Activated CD4-positive, alpha-beta T cell treated with anti-CD3 and anti-CD28 coated beads, Interleukin-2, Interleukin-6, amounts not matched to agents 100 ng/mL and 50 ng/mL, durations not matched to agents 16 hours and 8 hours (primary cell): ENCODE measurements around the gene CCNYL1.
"Not testable (repeated sequence)": the region's sequence is repeated elsewhere in the genome, so short reads cannot be mapped to it uniquely, and the experiment has no call there.

ENCODE experiments used
- DNase-seq: peaks from one replicate; pipeline ENCODE4 v3.0.0-alpha.2; 2020

CCNYL1 gene

DNA sequence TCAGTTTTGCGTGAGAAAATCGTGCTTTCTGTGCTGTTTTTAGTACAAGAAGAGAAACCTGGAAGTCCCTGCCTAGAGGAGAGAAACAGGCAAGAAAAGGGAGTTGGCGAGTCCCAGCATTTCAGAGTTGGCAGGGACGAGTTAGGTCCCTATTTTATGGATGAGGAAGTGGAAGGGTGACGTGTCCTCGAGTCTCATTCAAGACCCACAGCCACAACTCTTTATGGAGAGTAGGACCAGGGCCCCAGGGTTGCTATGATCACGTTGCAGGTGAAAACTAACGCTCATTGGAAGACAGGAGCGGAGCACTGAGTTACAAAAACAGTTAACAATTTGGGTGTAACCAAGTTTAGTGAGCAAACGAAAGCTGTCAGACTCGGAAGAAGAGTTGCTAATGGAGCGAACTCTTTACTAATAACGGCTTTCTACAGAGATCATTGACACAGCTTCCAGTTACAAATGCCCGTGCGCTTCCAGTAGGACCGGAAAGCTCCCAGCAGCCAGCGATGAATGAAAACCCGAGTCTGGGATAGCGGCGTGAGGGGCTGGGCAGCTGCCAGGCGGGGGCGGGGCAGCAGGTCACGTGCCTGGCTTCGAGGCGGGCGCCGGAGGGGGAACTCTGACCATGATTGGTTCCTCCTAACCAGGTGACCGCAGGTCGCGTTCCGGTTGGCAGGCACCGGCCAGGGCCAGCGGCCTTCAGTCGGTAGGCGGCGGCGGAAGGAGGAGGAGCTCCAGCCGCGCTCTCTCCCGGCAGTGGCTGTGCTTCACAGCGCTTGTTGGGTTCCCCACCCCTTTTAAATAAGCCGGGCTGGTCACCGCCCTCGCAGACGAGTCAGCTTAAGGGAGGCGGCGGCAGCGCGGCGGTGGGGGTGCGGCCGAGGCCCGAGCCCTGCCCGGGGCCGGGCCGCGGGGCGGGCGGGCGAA is at the start of gene CCNYL1:
TSS of gene CCNYL1 (plus strand) at position 827 of the 927 bp plus-strand sequence. CDS start 257 bp downstream, outside the sequence.
- DNase-seq, result peak; percentile 99

DNA sequence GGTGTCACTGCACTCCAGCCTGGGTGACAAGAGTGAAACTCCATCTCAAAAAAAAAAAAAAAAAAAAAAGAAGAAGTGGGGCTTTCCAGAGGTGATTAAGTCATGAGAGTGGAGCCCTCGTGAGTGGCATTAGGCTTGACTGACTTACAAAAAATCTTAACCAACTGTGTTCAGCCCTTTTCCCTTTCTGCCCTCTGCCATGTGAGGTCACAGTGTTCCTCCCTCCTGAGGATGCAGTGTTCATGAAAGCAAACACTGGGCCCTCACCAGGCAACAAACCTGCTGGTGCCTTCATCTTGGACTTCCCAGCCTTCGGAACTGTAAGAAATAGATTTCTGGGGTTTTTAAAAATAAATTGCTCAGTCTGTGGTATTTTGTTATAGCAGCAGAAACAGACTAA is 49.2 kb upstream of the CCNYL1 start:
- DNase-seq, result peak; percentile 13

DNA sequence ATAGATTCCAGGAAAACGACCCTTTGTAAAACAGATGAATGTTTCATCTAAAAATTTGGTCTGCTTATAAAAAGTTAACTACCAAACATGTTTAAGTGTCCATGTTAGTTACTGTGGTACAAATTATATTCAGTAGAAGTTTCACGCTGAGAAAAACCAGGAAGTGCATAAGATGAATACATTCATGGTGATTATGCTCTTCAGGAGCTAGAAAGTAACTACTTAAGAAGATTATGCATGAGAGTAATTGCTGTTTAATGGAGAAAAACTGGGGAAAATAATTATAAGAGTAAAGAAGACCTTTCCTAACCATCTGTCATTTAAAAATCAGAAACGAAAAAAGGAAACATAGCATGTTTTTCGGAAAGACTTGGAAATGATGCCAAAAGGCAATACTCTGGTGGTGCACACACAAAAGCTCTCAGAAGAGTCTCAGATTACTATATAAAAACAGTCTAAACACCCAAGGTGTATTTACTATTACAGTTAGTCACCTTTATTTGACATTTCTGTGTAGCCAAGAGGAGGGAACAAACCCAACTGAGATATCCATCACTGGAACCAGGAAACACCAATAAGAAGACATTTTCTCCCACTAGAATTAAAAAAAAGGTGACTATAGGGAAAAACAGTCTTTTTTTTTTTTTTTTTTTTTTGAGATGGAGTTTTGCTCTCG is 47.4 kb upstream of the CCNYL1 start:
- DNase-seq, result no peak

DNA sequence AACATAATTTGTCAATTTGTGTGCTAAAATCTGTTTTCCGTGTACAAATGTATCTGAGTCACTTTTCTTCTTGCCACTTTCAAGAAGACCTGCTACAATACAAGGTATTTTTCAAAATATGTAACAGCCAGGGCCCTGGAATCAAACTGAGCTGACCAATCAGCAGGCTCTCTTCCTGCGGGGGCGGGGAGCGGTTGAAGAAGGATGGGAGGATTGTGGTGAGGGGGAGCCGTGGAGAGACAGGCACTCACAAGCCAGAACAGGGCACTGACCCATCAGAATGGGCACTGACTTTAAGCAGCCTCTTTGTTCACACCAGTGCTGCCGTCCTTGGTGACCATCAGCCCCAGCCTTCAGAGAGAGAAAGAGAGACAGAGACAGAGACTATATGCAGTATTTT is 40.6 kb upstream of the CCNYL1 start:
- DNase-seq, result no peak

DNA sequence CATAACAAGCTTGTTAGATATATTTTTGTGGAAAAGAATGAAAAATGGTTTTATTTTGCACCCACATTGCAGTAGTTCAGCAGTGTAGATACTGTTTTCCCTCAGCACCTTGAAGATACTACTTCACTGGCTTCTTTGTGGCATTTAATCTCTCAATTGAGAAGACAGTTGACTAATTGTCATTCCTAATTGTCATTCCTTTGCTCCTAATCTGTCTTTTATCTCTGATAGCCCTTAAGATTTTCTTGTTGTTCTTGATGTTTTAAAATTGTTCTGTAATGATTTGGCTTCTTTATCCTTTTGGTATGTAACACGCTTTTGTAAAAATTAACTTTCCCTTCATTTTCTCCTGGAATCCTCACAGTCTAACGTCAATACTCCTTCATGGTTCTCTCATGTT is 38.0 kb upstream of the CCNYL1 start:
- DNase-seq, result no peak

DNA sequence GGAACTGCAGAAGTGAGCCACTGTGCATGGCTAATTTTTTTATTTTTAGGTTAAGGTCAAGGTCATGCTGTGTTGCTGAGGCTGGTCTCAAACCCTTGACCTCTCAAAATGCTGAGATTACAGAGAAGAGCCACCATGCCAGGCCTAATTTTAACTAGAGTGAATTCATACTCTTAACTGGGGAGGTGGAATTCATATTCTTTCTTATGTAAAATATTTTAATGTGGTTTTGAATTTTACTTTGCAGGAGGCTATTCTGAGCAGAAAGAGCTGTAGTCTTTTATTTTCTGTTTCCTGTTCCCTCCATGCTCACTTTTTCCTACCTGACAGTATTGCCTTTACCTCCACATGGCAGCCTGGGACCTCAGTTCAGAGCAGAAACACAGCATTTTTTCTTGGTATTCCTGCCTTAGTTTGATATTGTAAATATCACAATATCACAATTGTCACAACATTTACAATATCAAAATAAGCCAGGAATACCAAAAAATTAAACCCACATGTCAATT is 37.1 kb upstream of the CCNYL1 start:
- no peak for DNase-seq

DNA sequence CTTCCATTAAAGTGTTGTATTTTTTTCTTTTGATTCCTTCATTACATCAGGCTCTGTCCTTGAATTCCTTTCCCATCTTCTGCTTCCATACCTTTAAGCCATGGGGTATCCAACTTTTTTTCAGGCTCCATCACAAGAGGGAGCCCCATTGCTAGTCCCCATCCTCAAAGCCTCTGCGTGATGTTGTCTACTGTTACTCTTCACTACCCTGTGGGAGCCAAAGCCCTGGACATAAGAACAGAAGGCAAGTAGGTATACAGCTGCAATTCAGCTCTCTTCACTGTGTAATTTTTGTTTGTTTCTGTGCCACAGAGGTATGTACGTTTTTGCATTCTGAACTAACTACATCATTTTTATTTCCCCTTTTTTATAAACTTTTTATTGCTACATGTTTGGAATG is 36.6 kb upstream of the CCNYL1 start:
- no peak for DNase-seq

DNA sequence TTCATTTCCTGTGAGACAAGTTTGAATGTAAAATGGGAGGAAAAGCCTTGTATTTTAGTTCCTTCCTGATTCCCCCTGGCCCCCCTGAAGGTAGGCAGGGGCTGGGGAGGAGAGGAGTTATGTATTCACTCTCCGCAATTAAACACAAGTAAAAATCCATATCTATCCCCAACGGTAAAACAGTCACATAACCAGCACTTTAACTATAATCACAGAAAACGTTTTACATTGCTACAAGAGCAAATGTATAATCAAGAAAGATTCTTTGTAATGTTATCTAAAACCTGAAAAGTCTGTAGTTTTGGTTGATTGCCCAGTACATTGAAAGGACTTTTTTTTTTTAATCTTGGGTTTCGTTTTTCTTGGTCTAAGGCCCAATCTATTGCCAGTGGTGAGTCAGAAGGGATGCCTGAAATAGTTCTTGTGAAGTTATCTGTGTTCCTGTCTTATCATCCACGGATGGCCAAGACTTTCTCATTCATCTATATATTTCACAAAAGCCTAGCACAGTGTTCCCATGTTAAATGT is 34.5 kb upstream of the CCNYL1 start:
- no peak for DNase-seq

DNA sequence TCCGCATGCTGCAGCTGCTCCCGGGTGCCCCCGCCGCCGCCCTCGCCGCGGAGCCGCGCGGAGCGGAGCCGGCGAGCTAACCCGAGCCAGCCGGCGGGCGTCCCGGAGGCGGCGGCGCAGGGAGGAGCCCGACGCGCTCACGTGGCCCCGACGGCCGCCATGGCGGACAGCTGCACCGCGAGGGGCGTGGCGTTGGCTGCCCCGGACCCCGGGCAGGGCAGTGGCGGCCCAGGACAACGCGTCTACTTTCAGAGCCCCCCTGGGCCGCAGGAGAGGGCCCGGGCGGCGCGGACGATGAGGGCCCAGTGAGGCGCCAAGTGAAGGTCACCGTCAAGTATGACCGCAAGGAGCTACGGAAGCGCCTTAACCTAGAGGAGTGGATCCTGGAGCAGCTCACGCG is 30.0 kb upstream of the CCNYL1 start:
- no peak for DNase-seq

DNA sequence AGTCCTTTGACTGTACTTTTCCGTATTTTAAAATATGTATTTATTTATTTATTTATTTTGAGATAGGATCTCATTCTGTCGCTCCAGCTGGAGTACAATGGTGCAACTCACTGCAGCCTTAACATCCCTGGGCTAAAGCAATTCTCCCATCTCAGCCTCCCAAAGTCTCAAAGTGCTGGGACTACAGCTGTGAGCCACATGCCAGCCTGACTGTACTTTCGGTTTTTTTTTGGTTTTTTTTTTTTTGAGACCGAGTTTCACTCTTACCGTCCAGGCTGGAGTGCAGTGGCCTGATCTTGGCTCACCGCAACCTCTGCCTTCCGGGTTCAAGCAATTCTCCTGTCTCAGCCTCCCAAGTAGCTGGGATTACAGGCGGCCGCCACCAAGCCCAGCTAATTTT is 28.9 kb upstream of the CCNYL1 start:
- DNase-seq, result no peak

DNA sequence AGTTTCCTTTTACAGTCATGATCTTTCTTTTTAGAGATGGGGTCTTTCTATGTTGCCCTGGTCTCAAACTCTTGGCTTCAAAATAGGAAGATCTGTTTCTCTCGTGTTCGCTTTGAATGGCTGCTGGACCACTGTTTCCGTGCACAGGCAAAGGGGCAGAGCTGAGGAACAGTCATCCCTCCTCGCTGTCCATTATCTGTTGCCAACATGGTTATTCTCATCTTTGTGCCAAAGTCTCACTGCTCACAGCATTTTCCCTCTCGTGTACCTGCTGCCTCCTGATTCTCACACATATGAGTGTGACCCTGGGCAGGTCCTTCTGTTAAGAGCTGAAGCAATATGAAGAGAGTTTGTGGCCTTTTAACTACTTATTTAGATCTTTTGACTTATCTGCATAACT is 28.0 kb upstream of the CCNYL1 start:
- DNase-seq, result no peak

DNA sequence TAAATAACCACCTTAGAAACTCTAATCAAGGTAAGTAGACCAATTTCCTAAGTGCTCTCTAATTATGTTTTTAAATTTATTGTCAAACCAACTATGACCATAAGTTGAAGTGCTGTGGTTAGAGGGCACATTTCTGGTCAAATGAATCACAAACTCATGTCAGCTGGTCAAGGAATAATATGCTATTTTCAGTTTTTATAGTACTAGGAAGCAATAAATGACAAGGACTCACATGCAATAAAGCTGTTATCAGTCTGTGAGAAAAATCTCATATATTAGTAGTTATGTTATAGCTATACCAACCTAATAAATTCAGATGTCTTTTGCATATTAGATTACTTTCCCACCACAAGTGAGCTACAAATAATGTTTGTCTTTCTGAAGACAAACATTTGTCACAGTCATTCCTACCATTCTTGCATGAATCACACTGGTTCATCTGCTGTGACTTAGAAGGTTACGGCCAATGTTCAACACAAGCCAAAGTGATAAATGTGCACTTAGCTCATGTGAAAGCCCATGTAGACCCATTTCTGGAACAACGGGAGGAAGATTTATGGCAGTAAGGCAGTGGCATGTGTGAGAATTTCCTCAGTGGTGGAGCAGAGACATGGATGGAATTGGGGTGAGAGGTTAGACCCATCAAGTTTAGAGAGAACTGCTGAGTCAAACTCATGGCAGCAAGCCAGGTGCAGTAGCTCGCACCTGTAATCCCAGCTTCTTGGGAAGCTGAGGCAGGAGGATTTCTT is 27.4 kb upstream of the CCNYL1 start:
- peak; percentile 36 for DNase-seq

DNA sequence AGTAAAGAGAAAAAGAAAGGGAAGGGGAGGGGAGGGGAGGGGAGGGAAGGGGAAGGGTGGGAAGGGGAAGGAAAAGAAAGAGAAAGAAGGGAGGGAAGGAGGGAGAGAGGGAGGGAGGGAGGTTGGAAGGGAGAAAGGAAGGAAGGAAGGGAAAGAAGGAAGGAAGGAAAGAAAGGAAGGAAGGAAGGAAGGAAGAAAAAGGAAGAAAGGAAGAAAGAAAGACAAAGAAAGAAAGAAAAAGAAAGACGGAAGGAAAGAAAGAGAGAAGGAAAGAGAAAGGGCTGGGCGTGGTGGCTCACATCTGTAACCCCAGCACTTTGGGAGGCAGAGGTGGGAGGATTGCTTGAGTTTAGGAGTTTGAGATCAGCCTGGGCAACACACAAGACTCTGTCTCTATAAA is 24.6 kb upstream of the CCNYL1 start:
- DNase-seq, result no peak

DNA sequence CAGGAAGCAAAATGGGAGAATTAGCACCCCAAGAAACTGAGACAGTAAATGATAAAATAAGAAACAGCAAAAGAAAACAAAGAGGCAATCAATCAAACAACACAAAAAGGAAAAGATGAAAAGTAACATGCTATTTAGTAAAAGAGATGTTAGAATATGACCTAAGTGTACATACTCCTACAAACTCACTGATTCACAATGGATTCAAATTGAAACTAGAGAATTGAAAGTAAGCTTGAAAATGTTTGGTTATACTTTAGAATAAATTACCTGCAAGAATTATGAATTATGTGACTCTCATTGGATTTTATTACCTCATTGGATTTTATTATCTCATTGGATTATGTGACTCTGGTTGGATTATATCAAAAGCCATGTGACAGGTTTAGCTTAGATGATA is 22.8 kb upstream of the CCNYL1 start:
- DNase-seq, result no peak

DNA sequence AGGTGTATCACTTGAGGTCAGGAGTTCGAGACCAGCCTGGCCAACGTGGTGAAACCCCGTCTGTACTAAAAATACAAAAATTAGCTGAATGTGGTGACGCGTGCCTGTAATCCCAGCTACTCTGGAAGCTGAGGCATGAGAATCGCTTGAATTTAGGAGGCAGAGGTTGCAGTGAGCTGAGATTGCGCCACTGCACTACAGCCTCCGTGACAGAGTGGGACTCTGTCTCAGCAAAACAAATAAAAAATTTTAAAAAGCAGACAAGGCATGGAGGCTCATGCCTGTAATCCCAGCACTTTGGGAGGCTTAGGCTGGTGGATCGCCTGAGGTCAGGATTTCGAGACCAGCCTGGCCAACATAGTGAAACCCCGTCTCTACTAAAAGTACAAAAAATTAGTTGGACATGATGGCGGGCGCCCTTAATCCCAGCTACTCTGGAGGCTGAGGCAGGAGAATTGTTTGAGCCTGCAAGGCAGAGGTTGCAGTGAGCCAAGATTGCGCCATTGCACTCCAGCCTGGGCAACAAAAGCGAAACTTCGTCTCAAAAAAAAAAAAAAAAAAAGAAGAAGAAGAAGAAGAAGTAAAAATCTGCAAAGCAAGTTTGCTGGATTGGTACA is 20.5 kb upstream of the CCNYL1 start:
- not testable (repeated sequence) for DNase-seq

DNA sequence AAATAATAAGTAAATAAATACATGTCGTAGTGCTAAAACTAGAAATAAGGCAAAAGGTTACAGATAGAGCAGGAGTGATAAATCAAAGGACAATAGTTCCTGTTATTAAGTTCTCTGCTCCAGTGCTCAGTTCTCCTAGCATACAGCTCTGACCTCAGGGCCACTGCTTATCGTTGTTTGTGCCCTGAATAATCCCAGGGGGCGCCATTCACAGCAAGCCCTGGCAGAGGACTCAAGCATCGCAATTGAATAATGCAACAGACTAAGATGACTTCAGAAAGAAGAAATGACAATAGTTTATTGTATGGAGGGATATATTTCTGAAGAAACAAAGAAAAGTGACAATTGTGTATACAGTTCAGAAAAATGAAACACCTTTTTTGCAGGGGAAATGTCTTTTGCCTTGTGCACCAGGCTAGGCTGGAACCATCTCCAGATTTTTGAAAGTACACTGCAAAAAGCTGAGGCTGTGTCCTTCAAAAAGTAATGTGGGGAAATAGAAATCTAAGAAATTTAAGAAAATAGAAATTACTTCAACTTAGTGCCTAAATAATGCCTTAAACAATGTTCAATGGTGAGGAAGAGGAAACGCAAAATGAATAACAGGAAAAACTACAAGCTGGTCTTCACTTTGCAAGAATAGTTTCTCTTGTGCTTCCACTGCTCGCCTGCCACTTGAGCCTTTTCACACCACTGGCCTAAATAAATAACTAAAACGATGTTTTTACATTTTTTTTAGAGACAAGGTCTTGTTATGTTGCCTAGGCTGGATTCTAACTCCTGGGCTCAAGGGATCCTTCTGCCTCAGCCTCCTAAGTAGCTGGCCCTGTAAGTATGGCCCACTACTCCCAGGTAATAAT is 19.0 kb upstream of the CCNYL1 start:
- DNase-seq, result peak; percentile 54

DNA sequence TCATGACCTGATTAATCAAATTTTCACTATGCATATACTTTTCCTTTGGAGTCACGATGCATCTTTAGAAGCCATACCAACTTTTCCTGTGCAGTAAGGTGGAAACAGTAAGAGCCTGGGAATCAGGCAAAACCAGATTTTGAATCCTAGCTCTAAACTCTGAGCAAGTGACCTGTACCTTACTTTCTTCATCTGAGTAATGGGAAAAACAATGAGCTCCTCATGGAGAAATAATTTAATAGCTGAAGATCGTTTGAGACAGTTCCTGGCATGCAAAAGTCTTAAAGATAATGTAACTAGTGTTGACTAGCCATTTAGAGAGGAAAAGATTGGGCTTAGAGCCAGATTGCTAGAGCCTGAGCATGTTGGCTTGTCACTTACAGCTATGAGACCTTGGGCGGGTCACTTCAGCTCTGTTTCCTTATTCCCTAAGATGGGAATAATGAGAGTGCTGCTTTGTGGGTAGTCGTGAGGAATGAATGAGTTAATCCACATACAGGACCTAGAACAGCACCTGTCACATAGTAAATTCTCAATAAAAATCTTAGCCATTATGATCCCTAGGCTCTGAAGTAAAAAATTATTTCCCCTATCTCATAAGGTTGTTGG is 17.7 kb upstream of the CCNYL1 start:
- DNase-seq, result no peak

DNA sequence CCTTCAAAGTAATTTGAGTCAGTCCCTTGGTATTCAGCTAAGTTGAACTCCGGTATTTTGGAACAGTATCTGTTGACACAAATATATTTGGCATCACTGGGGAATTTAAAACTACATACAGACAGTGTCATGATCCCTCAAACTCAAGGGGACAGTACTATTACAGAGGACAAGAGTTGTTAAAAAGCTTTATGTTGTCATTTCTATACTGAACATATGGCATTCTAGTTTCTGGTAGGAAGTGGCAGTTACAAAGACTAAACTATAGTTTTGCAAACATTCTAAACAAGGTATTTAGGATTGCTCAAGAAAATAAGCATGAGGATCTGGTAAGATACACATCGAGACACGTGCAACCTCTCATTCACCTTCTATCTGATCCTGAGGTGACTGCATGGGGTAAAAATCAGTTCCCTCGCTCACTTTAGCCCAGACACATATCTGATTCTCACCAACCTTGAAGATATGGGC is 16.6 kb upstream of the CCNYL1 start:
- no peak for DNase-seq

DNA sequence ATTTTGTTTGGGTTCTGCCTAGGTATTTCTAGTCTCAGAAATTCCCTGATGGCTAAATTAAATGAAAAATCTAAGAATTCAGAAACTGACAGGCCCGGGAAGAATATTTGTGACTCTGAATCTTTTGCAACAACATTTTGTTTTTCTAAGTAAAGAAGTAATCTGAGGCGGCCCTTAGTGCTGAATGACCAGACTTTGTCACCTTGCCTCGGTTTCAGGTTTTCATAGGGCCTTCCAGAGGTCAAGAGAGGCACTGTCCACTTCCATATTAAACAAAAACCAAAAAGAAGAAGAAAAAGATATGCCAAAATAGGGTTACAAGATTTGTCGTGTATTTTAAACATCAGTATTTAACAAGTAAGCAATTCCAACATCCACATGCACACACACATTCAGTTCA is 16.1 kb upstream of the CCNYL1 start:
- DNase-seq, result no peak

DNA sequence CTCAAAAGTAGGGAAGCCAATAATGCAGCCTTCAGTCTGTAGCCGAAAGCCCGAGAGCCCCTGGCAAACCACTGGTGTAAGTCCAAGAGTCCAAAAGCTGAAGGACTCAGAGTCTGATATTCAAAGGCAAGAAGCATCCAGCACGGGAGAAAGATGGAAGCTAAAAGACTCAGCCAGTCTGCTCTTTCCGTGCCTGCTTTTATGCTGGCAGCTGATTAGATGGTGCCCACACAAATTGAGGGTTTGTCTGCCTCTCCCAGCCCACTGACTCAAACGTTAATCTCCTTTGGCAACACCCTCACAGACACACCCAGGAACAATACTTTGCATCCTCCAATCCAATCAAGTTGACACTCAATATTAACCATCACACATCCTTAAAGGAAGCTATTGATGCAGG is 14.5 kb upstream of the CCNYL1 start:
- not testable (repeated sequence) for DNase-seq

DNA sequence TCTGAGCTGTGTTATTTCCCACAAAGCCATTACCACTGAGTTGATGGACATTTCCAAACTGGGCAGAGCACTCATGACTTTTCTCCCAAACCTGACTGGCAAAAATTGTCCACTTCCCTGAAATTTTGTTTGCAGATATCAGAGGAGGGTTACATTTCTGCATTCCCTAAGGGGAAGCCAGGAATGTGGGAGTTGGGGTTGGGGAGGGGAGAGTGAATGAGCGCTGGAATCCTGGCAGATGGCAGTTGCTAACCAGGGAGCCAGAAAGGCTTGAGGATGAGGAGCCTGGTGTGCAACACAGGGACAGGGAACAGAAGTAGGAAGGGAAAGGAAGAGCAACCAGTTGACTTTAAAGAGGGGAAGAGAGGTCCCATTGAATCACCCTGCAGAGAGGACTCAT is 14.0 kb upstream of the CCNYL1 start:
- DNase-seq, result no peak
